ENCODE measurements around the gene TSPAN2.

The TSPAN2 gene

GRCh38 chr1:115069659-115070308, 19.5 kb downstream of the TSPAN2 start:
- no peak overlapping the region for H3K4me3 ChIP-seq (ENCODE audit: low read depth, low read length)
- DNase-seq (ENCODE audit: low read depth), result no peak
- TF ChIP-seq, protein P1, sequence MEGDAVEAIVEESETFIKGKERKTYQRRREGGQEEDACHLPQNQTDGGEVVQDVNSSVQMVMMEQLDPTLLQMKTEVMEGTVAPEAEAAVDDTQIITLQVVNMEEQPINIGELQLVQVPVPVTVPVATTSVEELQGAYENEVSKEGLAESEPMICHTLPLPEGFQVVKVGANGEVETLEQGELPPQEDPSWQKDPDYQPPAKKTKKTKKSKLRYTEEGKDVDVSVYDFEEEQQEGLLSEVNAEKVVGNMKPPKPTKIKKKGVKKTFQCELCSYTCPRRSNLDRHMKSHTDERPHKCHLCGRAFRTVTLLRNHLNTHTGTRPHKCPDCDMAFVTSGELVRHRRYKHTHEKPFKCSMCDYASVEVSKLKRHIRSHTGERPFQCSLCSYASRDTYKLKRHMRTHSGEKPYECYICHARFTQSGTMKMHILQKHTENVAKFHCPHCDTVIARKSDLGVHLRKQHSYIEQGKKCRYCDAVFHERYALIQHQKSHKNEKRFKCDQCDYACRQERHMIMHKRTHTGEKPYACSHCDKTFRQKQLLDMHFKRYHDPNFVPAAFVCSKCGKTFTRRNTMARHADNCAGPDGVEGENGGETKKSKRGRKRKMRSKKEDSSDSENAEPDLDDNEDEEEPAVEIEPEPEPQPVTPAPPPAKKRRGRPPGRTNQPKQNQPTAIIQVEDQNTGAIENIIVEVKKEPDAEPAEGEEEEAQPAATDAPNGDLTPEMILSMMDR (IDR thresholded peaks at IDR 0.05; ENCODE audit: insufficient read depth, low read depth, low read length, missing control alignments), result no peak

GRCh38 chr1:115068826-115069585, 20.3 kb downstream of the TSPAN2 start:
- DNase-seq (ENCODE audit: low read depth), result no peak
- no peak overlapping the region for H3K4me3 ChIP-seq (ENCODE audit: low read depth, low read length)
- TF ChIP-seq, protein P1 (IDR thresholded peaks at IDR 0.05; ENCODE audit: insufficient read depth, low read depth, low read length, missing control alignments), result no peak

DNA sequence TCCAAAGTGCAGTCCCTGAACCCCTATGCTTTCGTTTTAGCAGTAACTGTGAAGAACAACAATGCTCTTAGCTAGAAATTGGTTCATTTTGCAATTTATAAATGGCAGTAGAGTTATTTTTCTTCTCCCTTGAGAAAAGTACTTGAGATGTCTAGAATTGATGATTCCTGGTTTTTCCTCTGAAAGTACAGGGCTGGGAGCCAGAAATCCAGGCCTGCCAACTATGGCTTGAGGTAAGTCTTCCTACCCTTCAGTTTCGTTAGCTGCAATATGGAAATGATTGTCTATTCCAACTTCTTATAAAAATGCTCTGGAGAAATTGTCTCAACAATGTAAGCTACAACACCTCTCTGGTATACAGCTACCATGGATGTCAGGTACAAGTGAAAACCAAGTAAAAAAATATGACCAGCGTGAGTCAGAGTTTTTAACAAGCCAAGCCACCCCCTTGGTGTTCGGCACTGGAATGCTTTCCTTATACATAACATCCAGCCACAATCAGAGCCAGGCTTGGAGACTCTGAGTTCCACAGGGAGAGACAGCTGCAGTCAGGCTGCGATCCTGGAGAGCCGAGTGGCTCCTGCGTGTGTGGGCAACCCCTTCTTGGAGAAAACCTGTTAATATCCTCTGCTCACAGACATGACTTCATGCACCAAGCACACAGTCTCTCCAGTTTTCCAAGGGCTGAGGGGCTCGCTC, 22.0 kb downstream of the TSPAN2 start:
- TF ChIP-seq, protein P1 (IDR thresholded peaks at IDR 0.05; ENCODE audit: insufficient read depth, low read depth, low read length, missing control alignments), result no peak
- no peak overlapping the region for H3K4me3 ChIP-seq (ENCODE audit: low read depth, low read length)
- DNase-seq (ENCODE audit: low read depth), result no peak

GRCh38 chr1:115065021-115065420, 24.3 kb downstream of the TSPAN2 start:
- TF ChIP-seq, protein P1 (IDR thresholded peaks at IDR 0.05; ENCODE audit: insufficient read depth, low read depth, low read length, missing control alignments), result no peak
- H3K4me3 ChIP-seq (ENCODE audit: low read depth, low read length), result no peak overlapping the region
- DNase-seq (ENCODE audit: low read depth), result no peak

DNA sequence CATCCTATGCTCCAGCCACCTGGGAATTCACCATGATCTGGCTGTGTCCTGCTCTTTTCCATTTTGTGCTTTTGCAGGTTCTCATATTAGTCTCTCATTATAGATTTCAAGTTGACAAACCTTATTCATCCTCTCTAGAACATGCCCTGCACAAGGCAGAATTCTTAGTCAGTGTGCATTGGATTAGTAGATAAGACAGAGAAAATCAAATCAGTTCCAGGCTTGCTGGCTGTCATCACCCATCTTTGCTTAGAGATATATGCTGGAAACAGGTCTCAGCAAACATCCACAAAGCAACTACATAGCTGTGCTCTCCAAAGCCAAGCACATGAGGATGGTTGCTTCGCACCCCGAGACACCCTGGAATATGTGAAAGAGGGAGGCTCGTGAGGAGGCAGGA, 24.8 kb downstream of the TSPAN2 start:
- TF ChIP-seq, protein P1 (IDR thresholded peaks at IDR 0.05; ENCODE audit: insufficient read depth, low read depth, low read length, missing control alignments), result no peak
- DNase-seq (ENCODE audit: low read depth), result no peak
- no peak overlapping the region for H3K4me3 ChIP-seq (ENCODE audit: low read depth, low read length)

GRCh38 chr1:115063228-115063901, 25.9 kb downstream of the TSPAN2 start:
- peak; percentile 29 for DNase-seq (ENCODE audit: low read depth)
- H3K4me3 ChIP-seq (ENCODE audit: low read depth, low read length), result no peak overlapping the region
- TF ChIP-seq, protein P1 (IDR thresholded peaks at IDR 0.05; ENCODE audit: insufficient read depth, low read depth, low read length, missing control alignments), result no peak

All from GM12865 (cell line).